GM12801 (cell line): ENCODE data around the gene EFR3B.

Experiments
- TF ChIP-seq, protein P1 (sequence below): IDR thresholded peaks from one replicate; pipeline ENCODE4 v1.5.1; 2011; ENCODE audit warnings: control low read depth; ENCODE audit not compliant: insufficient read length; ENCODE audit errors: extremely low read depth

The EFR3B gene, protein sequence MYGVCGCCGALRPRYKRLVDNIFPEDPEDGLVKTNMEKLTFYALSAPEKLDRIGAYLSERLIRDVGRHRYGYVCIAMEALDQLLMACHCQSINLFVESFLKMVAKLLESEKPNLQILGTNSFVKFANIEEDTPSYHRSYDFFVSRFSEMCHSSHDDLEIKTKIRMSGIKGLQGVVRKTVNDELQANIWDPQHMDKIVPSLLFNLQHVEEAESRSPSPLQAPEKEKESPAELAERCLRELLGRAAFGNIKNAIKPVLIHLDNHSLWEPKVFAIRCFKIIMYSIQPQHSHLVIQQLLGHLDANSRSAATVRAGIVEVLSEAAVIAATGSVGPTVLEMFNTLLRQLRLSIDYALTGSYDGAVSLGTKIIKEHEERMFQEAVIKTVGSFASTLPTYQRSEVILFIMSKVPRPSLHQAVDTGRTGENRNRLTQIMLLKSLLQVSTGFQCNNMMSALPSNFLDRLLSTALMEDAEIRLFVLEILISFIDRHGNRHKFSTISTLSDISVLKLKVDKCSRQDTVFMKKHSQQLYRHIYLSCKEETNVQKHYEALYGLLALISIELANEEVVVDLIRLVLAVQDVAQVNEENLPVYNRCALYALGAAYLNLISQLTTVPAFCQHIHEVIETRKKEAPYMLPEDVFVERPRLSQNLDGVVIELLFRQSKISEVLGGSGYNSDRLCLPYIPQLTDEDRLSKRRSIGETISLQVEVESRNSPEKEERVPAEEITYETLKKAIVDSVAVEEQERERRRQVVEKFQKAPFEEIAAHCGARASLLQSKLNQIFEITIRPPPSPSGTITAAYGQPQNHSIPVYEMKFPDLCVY

DNA sequence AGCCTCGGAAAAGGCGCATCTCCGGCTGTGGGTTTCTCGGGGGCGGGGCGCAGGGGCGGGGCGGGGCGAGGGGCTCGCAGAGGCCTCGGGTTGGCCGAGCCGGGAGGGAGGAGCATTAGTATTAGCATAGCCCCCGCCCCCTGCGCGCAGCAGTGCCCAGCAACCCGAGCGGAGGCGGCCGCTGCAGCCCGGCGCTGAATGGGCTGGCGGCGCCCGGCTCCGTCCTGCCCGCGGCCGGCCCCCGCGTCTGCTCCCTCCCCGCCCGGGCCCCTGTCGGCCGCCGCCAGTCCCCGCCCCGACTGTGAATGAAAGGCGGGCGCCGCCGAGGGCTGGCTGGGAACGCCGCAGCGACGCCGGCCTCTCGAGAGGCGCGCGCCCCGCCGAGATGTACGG lies at the start of gene EFR3B:
TSS of gene EFR3B (plus strand) at position 149 of the 393 bp plus-strand sequence. CDS start at position 386, 237 bp downstream.
- TF ChIP-seq, protein P1, sequence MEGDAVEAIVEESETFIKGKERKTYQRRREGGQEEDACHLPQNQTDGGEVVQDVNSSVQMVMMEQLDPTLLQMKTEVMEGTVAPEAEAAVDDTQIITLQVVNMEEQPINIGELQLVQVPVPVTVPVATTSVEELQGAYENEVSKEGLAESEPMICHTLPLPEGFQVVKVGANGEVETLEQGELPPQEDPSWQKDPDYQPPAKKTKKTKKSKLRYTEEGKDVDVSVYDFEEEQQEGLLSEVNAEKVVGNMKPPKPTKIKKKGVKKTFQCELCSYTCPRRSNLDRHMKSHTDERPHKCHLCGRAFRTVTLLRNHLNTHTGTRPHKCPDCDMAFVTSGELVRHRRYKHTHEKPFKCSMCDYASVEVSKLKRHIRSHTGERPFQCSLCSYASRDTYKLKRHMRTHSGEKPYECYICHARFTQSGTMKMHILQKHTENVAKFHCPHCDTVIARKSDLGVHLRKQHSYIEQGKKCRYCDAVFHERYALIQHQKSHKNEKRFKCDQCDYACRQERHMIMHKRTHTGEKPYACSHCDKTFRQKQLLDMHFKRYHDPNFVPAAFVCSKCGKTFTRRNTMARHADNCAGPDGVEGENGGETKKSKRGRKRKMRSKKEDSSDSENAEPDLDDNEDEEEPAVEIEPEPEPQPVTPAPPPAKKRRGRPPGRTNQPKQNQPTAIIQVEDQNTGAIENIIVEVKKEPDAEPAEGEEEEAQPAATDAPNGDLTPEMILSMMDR = no peak

GRCh38 chr2:24993406-24994145 lies 48.3 kb upstream of the EFR3B start:
- TF ChIP-seq, protein P1 = no peak

GRCh38 chr2:24994146-24994724 lies 47.6 kb upstream of the EFR3B start:
- TF ChIP-seq, protein P1 = no peak

DNA sequence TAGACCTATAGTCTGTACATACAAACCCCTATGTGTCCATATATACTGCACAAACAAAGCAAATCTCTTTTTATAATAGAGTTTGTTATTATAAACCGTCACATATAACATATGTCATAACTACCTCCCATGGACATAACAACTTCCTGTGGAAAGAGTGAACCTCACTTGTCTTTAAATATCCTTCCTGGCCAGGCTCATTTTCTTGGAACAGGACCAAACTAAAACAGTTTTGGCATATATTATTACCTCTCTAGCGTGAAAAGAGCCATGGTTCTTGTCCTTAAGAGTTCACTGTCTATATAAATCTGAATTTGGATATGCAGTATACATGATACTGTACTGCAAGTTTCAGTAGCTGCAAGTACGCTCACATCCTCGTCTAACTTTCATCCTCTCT lies 41.8 kb upstream of the EFR3B start:
- TF ChIP-seq, protein P1 = no peak

DNA sequence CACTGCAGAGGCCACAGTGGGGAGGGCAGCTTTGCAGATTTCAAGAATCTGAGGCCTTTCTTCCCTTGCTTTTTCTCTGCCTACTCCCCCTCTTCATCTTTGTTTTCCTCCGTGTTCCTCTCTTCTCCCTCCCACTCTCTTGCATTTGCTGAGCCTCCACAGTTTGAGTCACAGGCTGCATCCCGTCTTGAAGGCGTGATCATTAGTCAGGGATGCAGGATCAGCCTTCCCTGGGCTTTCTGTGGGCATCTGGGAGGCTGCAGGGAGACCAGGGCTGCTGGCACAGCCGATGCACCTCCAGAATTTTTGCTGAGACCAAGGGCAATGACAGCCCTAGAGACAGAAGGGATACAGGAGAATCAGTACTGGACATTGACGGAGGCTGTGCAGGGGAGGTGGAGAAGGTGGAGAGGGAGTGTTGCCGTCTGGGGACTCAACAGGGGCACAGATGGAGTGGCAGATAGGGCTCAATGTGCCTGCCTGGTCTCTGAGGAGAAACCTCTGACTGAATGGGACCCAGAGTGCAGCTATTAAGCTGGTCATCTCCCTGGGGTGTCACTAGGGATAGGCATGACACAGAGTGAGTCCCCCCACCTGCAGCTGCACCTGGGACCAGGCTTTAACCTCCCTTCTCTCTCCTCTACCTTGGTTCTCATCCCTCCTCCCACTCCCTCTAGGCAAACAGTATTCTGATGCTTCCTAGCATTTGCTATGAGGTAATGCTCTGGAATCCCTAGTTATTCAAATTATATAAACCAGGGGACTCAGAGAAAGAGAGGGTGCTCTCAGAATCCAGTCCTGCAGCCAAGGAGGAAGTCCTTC lies 41.2 kb upstream of the EFR3B start:
- TF ChIP-seq, protein P1 = no peak

- TF ChIP-seq, protein P1 = no peak
These were observed 40.6 kb upstream of the EFR3B start for GRCh38 chr2:25001325-25001637.
